Bone marrow (tissue), 2 donors: ENCODE measurements around the gene DNAI2.
A peak's percentile ranks its signal among the peaks of the same experiment; 100 is the strongest.
"Not testable (repeated sequence)": the region's sequence is repeated elsewhere in the genome, so short reads cannot be mapped to it uniquely, and the experiment has no call there.

ENCODE experiments used
- DNase-seq, 2 donors: peaks; one replicate each; lab custom pipeline; 2025; lab: John Stamatoyannopoulos, UW

DNAI2 gene

GRCh38 chr17:74274709-74275340, 791 bp downstream of the DNAI2 start:
- no peak for DNase-seq

GRCh38 chr17:74276051-74276476, 2.0 kb downstream of the DNAI2 start:
- no peak for DNase-seq

GRCh38 chr17:74276541-74277009, 2.5 kb downstream of the DNAI2 start:
- DNase-seq = no peak

GRCh38 chr17:74277935-74278334, 3.9 kb downstream of the DNAI2 start:
- DNase-seq = no peak

- DNase-seq = not testable (repeated sequence)
Observed at GRCh38 chr17:74279617-74280016, 5.6 kb downstream of the DNAI2 start.

GRCh38 chr17:74280093-74280513, 6.1 kb downstream of the DNAI2 start:
- DNase-seq = no peak

- DNase-seq = no peak
Observed at GRCh38 chr17:74281799-74282198, 7.8 kb downstream of the DNAI2 start.

- not testable (repeated sequence) for DNase-seq
Observed at GRCh38 chr17:74282274-74282586, 8.2 kb downstream of the DNAI2 start.

- no peak for DNase-seq
Observed at GRCh38 chr17:74282587-74283370, 8.7 kb downstream of the DNAI2 start.

GRCh38 chr17:74283371-74283673, 9.3 kb downstream of the DNAI2 start:
- DNase-seq = no peak

- no peak for DNase-seq
Observed at GRCh38 chr17:74287031-74287602, 13.1 kb downstream of the DNAI2 start.

- no peak for DNase-seq
Observed at GRCh38 chr17:74288785-74289184, 14.8 kb downstream of the DNAI2 start.

- no peak for DNase-seq
Observed at GRCh38 chr17:74289688-74290087, 15.7 kb downstream of the DNAI2 start.

- no peak for DNase-seq
Observed at GRCh38 chr17:74290340-74290739, 16.3 kb downstream of the DNAI2 start.

GRCh38 chr17:74292495-74292894, 18.5 kb downstream of the DNAI2 start:
- DNase-seq = no peak

GRCh38 chr17:74295625-74296547, 21.9 kb downstream of the DNAI2 start:
- DNase-seq = no peak

GRCh38 chr17:74296548-74296936, 22.5 kb downstream of the DNAI2 start:
- peak in 1 of 2 donors; percentile 29 for DNase-seq

- DNase-seq = no peak
Observed at GRCh38 chr17:74297941-74298340, 23.9 kb downstream of the DNAI2 start.

- DNase-seq = no peak
Observed at GRCh38 chr17:74298778-74299177, 24.7 kb downstream of the DNAI2 start.

- no peak for DNase-seq
Observed at GRCh38 chr17:74299226-74300009, 25.4 kb downstream of the DNAI2 start.

GRCh38 chr17:74303305-74303704, 29.3 kb downstream of the DNAI2 start:
- DNase-seq = no peak

- no peak for DNase-seq
Observed at GRCh38 chr17:74304184-74304583, 30.1 kb downstream of the DNAI2 start.
